NCI-H2196 treated with DMSO at 0.1 percent for 48 hours (cell line): ENCODE results near the gene NCSTN.

ENCODE experiments used
- DNase-seq: peaks from one replicate; lab custom pipeline; 2025; ENCODE audit not compliant: unreplicated experiment; lab: John Stamatoyannopoulos, UW

NCSTN gene

DNA sequence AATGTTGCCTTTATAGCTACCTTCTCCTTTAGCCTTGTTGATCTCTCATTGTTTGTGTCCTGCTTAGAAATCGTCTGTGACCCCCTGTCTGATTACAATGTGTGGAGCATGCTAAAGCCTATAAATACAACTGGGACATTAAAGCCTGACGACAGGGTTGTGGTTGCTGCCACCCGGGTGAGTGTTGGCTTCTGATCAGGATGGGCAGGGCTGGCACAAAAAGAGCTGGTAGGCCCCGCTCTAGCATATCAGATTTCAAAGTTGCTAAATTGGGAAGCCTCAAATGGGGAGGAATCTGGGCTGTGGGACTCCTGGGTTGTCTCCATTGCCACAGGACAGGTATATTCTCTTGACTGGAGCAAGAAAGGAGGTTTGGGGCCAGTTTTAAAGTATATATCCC is 8.4 kb downstream of the NCSTN start:
- DNase-seq, result no peak

DNA sequence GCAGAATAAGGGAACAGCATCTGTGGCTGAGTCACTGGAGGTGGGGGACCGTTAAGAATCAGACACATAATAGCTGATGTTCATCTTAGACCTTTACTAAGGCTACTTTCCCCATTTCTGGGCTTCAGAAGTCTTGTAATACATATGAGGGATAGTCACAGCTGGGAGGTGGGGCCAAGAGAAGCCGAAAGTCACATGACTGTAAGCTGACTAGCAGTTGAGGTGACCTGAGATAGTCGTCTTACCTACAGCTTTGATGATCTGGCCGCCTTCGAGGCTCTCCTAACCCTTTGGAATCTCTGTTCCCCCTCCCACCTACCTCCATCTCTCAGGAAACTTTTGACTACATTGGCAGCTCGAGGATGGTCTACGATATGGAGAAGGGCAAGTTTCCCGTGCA is 9.4 kb downstream of the NCSTN start:
- DNase-seq, result no peak

DNA sequence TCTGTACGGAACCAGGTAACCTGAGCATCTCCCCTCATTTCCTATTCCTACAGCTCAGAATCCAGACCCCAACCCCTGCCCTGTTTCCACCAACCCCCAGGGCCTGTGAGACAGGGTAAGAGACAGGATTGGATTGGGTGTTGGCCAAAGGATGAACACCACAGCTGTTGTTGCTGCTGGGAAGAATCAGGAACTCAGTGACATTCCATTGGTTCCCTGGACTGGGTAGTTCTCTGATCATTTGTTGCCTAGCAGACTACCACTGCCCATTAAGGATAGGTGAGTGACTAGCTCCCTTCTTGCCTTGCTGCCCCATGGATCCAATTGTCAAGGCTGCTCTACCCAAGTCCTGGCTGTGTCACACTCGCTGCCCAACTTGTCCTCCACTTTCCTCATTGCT is 10.0 kb downstream of the NCSTN start:
- no peak for DNase-seq

DNA sequence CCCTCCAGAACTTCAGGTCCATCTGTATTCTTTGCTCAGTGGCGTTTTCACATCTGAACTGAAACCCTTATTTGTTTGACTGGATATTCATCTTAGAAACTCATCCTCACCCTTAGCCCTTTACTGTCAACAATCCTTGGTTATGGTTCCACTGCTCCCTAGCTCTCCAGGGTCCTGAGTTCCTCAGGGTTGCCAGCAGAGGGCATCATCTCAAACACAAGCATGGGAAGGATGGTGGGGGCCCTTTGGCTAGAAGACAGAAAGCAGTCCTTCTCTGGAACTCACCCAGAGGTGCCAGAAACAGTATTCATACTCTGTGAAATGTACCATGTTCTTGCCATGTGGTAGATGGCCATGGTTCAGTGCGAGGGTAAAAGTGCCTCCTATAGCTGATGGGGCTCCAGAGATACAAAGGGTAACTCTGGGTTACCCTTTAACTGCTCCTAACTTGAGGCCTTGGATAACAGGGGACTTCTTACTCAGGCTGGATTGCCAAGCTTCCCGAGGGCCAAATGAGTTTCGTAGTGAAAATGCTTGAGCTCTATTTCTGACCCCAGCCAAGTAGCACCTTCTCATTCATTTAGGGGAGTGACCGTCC is 11.3 kb downstream of the NCSTN start:
- DNase-seq, result no peak

DNA sequence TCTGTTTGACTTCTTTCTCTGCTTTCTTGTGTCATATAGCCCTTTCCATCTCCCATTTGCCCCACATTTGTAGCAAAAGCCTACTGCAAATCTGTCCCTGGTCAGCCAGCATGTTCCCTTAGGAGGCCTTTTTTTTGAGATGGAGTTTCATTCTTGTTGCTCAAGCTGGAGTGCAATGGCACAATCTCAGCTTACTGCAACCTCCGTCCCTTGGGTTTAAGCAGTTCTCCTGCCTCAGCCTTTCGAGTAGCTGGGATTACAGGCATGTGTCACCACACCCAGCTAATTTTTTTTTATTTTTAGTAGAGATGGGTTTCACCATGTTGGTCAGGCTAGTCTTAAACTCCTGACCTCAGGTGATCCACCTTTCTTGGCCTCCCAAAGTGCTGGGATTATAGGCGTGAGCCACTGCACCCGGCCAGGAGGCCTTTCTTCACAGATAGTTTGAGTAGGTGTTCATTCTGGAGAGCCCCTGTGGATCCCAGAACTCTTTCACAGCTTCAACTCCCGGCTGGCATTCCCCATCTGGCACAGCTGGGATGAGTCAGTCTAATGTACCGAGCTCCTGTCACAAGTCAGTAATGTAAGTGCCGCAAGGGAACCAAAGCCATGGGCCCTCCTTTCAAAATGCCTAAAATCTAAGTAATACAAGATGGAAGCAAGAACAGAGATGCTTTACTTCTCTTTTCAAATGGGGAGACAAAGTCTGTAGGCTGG is 14.3 kb downstream of the NCSTN start:
- DNase-seq, result no peak

DNA sequence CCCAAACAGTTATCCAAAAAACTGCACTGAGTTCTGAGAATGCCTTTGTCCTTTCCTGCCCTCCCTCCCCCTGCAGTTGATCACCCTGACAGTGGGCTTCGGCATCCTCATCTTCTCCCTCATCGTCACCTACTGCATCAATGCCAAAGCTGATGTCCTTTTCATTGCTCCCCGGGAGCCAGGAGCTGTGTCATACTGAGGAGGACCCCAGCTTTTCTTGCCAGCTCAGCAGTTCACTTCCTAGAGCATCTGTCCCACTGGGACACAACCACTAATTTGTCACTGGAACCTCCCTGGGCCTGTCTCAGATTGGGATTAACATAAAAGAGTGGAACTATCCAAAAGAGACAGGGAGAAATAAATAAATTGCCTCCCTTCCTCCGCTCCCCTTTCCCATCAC is 14.9 kb downstream of the NCSTN start:
- DNase-seq, result no peak

DNA sequence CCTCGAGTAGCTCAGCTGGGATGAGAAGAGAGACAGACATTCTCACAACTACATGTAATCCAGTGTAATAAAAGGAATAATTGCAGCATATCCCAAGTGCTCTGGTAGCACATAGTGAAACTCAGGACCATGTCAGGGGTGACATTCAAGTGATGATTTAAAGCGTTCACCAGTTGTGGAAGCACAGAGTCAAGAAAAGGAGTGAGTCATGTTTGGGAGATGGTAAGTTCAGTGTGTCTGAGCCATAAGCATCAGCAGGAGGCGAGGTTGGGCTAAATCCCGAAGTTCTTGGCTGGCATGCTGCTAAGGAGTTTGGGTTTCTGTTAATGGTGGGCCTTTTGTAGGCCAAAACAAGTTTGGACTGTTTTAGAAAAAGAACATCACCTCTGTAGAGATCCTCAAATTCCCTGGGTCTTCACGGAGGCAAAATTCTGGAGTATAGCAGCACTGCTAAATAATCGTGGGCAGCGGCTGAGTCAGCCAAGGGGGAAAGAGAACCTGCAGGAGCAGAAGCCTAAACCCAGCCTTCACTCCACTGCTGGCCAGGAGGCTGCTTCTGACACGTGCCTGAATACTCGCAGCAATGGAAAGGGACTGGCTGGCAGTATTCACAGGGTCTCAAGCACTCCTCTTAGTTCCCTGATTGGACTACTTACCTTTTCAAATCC is 16.5 kb downstream of the NCSTN start:
- DNase-seq, result no peak

DNA sequence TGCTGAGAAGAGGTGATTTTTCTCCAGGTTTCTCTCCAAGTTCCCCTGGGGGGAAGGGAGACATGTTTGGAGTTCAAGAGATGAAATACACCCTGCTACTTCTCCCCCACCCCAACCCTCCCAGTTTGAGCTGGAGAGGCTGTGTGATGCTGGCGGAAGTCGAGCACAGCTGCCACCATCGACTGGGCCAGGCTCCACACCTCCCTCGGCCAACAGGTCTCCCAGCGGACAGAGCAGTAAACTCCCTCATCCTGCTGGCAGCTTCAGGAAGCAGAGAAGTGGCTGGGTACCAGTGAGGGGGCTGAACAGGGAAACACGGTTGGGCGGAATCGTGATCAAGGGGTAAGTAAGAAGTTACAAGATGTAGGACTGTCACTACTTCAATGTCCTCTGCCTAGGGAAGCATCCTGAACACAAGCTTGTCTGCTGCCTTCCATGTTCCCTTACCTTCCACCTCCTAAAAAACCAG is 17.1 kb downstream of the NCSTN start:
- DNase-seq, result no peak

DNA sequence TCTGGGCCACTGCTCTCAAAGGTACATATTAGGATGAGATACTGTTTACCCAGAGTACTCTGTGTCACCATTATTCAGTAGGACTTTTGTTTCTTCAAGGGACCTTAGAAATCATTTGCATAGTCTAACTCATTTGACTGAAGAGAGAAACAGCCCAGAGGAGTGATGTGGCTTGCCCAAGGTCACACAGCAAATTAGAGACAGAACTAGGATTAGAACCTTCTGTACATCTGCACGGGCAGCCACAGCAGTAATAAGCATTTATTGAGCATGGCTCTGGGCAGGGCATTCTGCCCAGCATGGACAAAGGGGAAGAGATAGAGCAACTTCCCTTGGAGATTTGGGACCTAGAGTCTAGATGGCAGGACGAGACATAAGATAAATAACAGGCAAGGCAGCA is 18.0 kb downstream of the NCSTN start:
- DNase-seq, result no peak

DNA sequence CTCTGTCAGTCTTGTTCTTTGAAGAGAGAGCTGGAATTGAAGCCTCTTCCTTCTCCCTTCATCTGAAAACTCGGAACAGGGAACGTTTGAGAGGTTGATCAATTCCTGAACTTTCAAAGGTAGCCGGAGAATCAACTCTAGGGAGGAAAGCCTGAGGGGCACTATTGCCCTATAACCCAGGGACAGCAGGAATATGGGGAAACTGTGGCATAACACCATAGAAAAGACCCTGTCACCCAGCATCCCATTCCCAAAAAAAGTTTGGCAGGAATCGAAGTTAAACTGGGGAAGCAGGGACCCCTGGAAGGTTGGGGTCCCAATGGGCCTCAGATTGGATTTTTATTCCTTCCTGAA is 18.6 kb downstream of the NCSTN start:
- DNase-seq, result no peak

DNA sequence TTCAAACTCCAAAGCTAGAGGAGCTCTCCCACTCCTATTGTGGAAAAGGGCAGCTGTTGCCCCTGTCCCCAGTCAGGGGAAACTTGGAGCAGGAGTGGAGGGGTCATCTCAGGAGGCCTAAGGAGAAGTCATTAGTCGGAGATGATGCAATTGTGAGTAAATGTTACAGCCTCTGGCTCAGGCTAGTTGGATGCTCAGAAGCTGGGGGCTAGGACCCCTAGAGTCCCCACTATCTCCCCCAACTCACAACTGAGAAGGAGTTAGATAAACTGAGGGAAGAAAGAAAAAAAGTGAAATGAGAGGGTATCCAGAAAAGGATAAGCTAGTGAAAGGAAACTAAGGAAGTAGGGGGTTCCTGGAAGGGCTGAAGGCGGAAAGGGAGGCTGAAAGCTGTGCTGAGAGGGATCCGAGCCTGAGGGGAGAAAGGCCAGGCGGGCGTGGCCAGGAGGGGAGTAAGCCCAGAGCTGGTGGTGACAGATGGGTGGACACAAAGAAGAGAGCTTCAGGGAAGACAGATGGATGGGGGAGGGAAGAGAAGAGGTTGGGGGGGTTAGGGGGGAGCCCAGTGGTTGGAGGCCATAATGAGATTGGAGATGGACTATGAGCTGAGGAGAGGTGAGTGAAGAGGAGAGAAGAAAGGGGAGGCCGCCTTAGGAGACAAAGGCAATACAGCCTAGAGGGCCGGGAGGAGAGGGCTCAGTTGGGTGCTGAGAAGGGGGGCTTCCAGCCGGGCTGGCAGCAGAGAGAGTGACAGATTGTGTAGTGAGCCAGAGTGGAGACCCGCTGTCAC is 19.2 kb downstream of the NCSTN start:
- DNase-seq, result no peak

DNA sequence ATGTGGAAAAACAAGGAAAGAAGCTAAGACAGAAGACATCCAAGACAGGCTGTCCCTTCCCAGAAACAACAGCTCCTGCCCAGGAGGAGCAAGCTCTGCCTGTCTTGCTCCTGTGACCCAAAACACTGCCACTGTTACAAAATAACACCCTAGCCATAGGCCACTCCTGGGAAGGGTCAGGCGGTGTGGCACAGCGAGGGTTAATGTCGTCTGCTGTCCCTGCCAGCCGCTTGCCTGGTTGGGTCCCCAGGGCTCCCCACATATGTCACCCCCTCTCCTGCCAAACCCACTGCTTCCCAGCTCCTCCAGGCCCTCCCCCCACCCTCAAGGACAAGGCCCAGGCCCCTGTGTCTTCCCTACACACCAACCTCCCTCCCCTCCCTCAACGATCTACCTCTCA is 19.8 kb downstream of the NCSTN start:
- DNase-seq, result no peak

DNA sequence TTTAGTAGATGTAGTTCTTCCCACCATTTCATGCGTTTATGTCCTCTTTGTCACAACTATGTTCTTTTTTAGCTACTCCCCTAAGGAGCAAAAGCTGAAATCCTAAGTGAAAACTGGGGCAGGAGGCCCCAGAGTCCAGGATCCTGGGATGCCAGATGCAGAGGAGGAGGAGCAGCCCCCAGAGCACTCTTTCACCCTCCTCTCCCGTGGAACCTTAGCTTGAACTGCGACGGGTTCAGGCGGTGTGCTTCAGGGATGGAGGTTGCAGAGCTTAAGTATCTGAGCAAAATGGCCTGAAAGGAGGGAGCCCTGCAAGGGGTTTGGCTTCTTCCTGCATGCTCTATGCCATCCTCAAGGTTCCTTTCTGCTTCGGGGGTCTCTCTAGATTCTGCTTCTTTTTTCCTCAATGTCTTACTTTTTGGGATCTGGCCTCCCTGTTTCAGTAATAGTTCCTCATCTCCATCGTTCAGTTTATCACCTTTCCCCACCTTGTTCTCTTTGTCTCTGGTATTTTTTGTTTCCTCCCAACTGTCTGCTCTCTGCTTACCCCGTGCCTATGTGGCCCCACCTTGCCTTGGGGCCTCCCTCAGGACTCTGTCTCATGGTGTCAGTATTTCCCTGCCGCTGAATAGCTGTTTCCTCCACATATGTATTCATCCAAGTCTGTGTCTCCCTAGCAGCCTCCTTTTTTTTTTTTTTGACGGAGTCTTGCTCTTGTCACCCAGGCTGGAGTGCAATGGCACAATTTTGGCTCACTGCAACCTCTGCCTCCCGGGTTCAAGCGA is 21.0 kb downstream of the NCSTN start:
- DNase-seq, result no peak

DNA sequence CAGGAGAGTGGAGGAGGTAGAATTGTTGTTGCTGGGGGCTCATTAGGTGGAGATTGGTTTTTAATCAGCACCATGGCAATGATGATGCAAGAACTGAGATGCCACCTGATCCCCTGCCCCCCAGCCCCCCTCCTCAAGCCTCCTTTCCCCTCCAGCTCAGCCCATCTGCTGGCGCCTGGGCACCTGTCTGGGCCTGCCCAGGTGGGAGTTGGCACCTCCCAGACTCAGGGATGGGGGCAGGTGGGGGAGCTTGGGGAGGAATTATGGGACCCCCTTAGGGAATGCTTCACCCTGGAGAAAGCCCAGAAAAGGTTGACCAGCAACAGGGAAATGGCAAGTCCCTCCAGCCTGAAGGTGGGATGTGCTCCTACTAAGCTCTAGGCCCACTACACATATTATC is 22.1 kb downstream of the NCSTN start:
- no peak for DNase-seq

DNA sequence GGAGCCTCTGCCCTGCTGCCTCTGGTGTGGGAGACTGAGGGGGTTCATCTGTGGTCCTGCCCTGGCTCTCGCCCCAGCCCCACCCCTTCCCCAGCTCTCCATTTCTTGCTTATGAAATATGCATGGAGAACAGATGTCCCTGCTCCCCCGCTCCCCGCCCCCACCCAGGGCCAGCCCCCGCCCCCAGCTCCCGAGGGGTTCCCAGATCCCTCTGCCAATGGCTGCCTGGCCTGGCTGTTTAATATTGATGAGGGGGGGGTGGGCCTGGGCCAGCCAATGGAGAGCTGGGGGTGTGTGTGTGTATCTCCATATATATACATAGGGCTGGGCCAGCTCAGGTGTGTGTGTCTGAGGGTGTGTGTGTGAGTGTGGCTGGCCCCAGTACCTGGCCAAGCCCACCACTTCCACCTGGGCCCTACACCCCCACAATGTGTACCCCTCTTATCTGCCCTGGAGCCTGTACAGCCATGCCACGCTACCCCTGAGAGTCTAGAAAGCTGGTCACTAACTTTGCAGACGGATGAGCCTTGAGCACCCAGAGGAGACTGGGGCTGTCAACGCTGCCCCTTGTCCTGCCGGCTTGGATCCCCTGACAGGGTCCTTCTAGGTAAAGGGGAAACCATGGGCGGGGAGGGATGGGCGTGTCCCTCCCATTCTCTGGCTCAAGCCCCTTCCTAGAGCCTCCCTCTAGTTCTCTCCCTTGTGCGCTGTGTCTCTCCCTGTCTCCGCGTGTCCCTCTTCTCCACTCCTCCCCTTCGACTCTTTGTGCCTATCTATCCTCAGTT is 23.7 kb downstream of the NCSTN start, which contains the start of gene NHLH1:
NHLH1 (plus strand) TSS at position 341 of the 785 bp plus-strand sequence. CDS start 3,661 bp downstream, outside the sequence.
- no peak for DNase-seq

DNA sequence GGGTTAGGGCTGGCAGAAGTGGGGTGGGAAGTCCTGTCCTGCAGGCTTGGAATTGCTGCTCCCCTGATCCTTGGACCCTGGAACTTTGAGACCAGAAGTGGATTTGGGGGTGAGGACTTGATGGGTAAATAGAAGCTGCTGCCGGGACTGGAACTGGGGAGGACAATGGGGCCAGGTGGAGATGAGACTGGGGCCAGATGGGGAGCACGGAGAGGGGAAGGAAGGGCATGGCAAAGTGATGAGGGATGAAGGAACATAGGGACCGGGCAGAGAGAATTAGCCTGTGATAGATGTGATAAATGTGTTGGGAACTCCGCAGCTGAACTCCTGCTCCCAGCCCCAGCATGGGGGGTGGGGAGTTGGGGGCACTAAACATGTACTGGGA is 24.3 kb downstream of the NCSTN start:
- DNase-seq, result no peak

DNA sequence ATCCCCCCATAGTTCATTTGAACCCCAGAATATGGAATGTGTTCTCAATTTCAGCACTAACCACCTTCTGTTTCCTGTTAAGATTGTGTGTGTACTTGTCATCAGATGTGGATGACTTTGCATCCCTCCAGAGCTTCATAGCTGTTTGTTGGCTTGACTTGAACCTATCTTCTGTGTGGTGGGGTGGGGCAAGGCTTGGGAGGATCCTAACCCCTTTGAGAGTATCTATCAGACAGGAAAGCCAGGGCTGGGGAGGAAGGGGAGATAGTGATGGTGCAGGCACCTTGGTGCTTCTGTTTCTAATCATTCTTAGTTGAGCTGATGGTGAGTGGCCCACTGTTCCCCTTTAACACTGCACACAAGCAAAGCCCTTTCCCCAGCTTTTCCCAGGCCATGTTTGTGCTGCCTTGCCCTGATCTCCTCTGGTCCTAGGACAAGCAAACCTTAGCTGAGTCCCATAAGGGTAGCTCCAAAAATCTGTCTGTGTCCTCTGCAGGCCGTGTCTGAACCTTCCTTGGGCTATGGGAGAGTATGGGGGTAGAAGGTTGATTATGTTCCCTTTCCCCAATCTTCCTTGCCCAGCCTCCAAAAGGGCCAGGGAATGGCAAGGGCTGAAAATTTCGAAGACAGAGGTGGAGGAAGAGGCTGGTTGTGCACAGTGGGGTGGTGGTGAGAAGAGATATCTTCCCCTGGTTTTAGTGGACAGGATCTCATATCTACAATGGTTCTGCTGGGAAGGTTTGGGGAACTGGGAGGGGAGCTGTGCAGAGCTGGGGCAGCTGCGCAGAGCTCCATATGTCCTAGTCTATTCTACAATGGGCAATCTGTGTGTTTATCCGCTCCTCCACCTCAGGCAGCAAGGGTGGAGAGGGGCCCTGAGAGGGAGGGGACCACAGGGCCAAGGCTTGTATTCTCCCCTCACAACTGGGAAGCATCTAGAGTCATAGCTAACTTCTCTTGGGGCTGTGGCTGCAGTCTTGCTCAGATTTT is 25.0 kb downstream of the NCSTN start:
- DNase-seq, result no peak

DNA sequence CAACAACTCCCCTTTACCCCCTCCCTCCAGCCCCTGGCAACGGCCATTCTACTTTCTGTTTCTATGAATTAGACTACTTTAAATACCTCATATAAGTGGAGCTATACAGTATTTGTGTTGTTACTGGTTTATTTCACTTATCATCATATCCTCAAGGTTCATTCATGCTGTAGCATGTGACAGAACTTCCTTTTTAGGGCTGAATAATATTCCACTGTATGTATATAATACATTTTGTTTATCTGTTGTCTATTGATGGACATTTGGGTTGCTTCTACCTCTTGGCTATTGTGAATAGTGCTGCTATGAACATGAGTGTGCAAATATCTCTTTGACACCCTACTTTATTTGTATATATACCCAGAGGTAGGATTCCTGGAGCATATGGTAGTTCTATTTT is 25.9 kb downstream of the NCSTN start:
- DNase-seq, result no peak
